MM.1S (cell line): Measurements from ENCODE around the gene RAB8A.

Experiments used
- DNase-seq: peaks from one replicate; pipeline ENCODE4 v3.0.0-alpha.2; 2015
- H2AFZ ChIP-seq: fragments of 300-600 bp; sonication (generic); 2 replicates; pipeline ENCODE4 v1.6.0; 2016; ENCODE audit warnings: antibody characterized with exemption, low read length
- H3F3A ChIP-seq: fragments of 300-600 bp; sonication (generic); 2 replicates; pipeline ENCODE4 v1.6.1; 2016; ENCODE audit warnings: mild to moderate bottlenecking, antibody characterized with exemption, low read length, moderate library complexity, mixed read lengths; ENCODE audit not compliant: insufficient read depth
- H3K27ac ChIP-seq: fragments of 300-600 bp; sonication (generic); 2 replicates; pipeline ENCODE4 v1.5.1; 2016; ENCODE audit warnings: mild to moderate bottlenecking, low read length
- H3K27me3 ChIP-seq: fragments of 300-600 bp; sonication (generic); replicated peaks from 2 replicates; pipeline ENCODE4 v1.6.0; 2016; ENCODE audit warnings: low read length; ENCODE audit not compliant: insufficient read depth
- H3K36me3 ChIP-seq: fragments of 300-600 bp; sonication (generic); replicated peaks from 2 replicates; pipeline ENCODE4 v1.6.1; 2016; ENCODE audit warnings: mild to moderate bottlenecking, low read length, mixed read lengths; ENCODE audit not compliant: insufficient read depth
- H3K4me1 ChIP-seq: fragments of 300-600 bp; sonication (generic); 2 replicates; pipeline ENCODE4 v1.6.1; 2016; ENCODE audit warnings: low read length, mixed read lengths
- H3K4me2 ChIP-seq: fragments of 300-600 bp; sonication (generic); 2 replicates; pipeline ENCODE4 v1.6.0; 2016; ENCODE audit warnings: low read depth, low read length
- H3K4me3 ChIP-seq: fragments of 300-600 bp; sonication (generic); 2 replicates; pipeline ENCODE4 v1.5.1; 2016; ENCODE audit warnings: low read length, mixed read lengths
- H3K79me2 ChIP-seq: fragments of 300-600 bp; sonication (generic); 2 replicates; pipeline ENCODE4 v1.6.1; 2016; ENCODE audit warnings: mixed run types, low read length, mixed read lengths
- H3K9ac ChIP-seq: fragments of 300-600 bp; sonication (generic); 2 replicates; pipeline ENCODE4 v1.6.1; 2016; ENCODE audit warnings: low read length, mixed read lengths
- H3K9me2 ChIP-seq: fragments of 300-600 bp; sonication (generic); replicated peaks from 2 replicates; pipeline ENCODE4 v1.6.1; 2016; ENCODE audit warnings: mild to moderate bottlenecking, low read length, mixed read lengths; ENCODE audit not compliant: insufficient read depth
- H3K9me3 ChIP-seq: fragments of 300-600 bp; sonication (generic); replicated peaks from 2 replicates; pipeline ENCODE4 v1.6.1; 2016; ENCODE audit warnings: mild to moderate bottlenecking, low read length, mixed read lengths; ENCODE audit not compliant: insufficient read depth
- H4K20me1 ChIP-seq: fragments of 300-600 bp; sonication (generic); 2 replicates; pipeline ENCODE4 v1.6.1; 2016; ENCODE audit warnings: mild to moderate bottlenecking, low read length, moderate library complexity, mixed read lengths; ENCODE audit not compliant: insufficient read depth
- CTCF ChIP-seq: fragments of 300-600 bp; sonication (generic); IDR thresholded peaks from 2 replicates; pipeline ENCODE4 v1.5.1; 2016; ENCODE audit warnings: antibody characterized with exemption, low read length, mixed read lengths
- EZH2 ChIP-seq: fragments of 300-600 bp; sonication (generic); optimal IDR thresholded peaks from 2 replicates; pipeline ENCODE3; 2017; ENCODE audit warnings: low read depth, mild to moderate bottlenecking, antibody characterized with exemption, low read length, mixed read lengths
- EZH2phosphoT487 ChIP-seq: fragments of 300-600 bp; sonication (generic); IDR thresholded peaks from 2 replicates; pipeline ENCODE4 v1.6.1; 2018; ENCODE audit warnings: antibody characterized with exemption, low read length

The RAB8A gene

GRCh38 chr19:16139752-16140151, 28.1 kb downstream of the RAB8A start:
- Histone ChIP-seq H3K9me3 (no peaks in the 10 kb centered on the region), H3K79me2 (peaks cover 11% of the 10 kb centered on the region), H2AFZ (no peak overlapping the region), H3K36me3 (no peaks in the 10 kb centered on the region), H3K9ac (no peak overlapping the region), H3K9me2 (no peaks in the 10 kb centered on the region), H3K27ac (no peak overlapping the region), H3K4me2 (no peak overlapping the region), H4K20me1 (no peaks in the 10 kb centered on the region), H3K4me1 (peaks cover 39% of the 10 kb centered on the region), H3F3A (peaks cover 50% of the 10 kb centered on the region), H3K27me3 (no peaks in the 10 kb centered on the region), H3K4me3 (no peak overlapping the region)
- DNase-seq: no peak
- TF ChIP-seq EZH2 (no peak), CTCF (no peak), EZH2phosphoT487 (no peak)

GRCh38 chr19:16141043-16141442, 29.4 kb downstream of the RAB8A start:
- Histone ChIP-seq H3K4me1 (peaks cover 30% of the 10 kb centered on the region), H3K27me3 (no peaks in the 10 kb centered on the region), H3K79me2 (peaks cover 22% of the 10 kb centered on the region), H3K9ac (peak overlapping the region; percentile 47; the same call in 1 of the 2 replicates), H3F3A (peaks cover 53% of the 10 kb centered on the region), H3K36me3 (no peaks in the 10 kb centered on the region), H3K4me2 (peak overlapping the region; percentile 27; the same call in 1 of the 2 replicates), H3K9me3 (no peaks in the 10 kb centered on the region), H3K4me3 (no peak overlapping the region), H3K27ac (peak overlapping the region; percentile 98), H4K20me1 (no peaks in the 10 kb centered on the region), H3K9me2 (no peaks in the 10 kb centered on the region), H2AFZ (peak overlapping the region; percentile 50; the same call in 1 of the 2 replicates)
- DNase-seq: peak; percentile 92
- TF ChIP-seq EZH2phosphoT487 (no peak), CTCF (peak; percentile 46)

- Histone ChIP-seq H3K4me3 (no peak overlapping the region), H3K4me2 (no peak overlapping the region), H3F3A (peaks cover 59% of the 10 kb centered on the region), H2AFZ (no peak overlapping the region), H3K27me3 (no peaks in the 10 kb centered on the region), H3K9me2 (no peaks in the 10 kb centered on the region), H3K9ac (no peak overlapping the region), H3K27ac (peak overlapping the region; percentile 98; the same call in 1 of the 2 replicates), H4K20me1 (no peaks in the 10 kb centered on the region), H3K36me3 (no peaks in the 10 kb centered on the region), H3K79me2 (peaks cover 33% of the 10 kb centered on the region), H3K9me3 (no peaks in the 10 kb centered on the region), H3K4me1 (peaks cover 35% of the 10 kb centered on the region)
- no peak for DNase-seq
- TF ChIP-seq EZH2 (no peak), EZH2phosphoT487 (no peak), CTCF (no peak)
These were observed 30.4 kb downstream of the RAB8A start for GRCh38 chr19:16142032-16142580.
